RWPE2 (cell line): ENCODE measurements around the gene CXorf65.
A peak's percentile ranks its signal among the peaks of the same experiment; 100 is the strongest.

Source experiments
- ATAC-seq: fragments of 200-7000 bp; cut with Tn5 transposase; 3 replicates; pipeline ENCODE4 v1.9.1; 2021; ENCODE audit warnings: low read depth
- DNase-seq: peaks from one replicate; pipeline ENCODE4 v3.0.0-alpha.2; 2020; ENCODE audit warnings: low spot score
- H3K27ac ChIP-seq: fragments of 450-650 bp; 2 replicates; pipeline ENCODE4 v1.5.1; 2017; ENCODE audit warnings: mild to moderate bottlenecking; ENCODE audit not compliant: poor library complexity, severe bottlenecking
- H3K27me3 ChIP-seq: fragments of 250-450 bp; sonication (Bioruptor Pico); 2 replicates; pipeline ENCODE4 v1.5.1; 2021; ENCODE audit warnings: mild to moderate bottlenecking, moderate library complexity; ENCODE audit not compliant: insufficient read depth, poor library complexity, severe bottlenecking
- H3K36me3 ChIP-seq: fragments of 250-450 bp; sonication (Bioruptor Pico); 2 replicates; pipeline ENCODE4 v1.5.1; 2020; ENCODE audit warnings: low read depth, mild to moderate bottlenecking, moderate library complexity
- H3K4me1 ChIP-seq: fragments of 250-450 bp; sonication (Bioruptor Pico); 2 replicates; pipeline ENCODE4 v1.5.1; 2021; ENCODE audit warnings: mild to moderate bottlenecking, moderate library complexity; ENCODE audit not compliant: insufficient read depth, poor library complexity, severe bottlenecking
- H3K4me3 ChIP-seq: fragments of 250-450 bp; sonication (Bioruptor Pico); 2 replicates; pipeline ENCODE4 v1.5.1; 2021; ENCODE audit warnings: mild to moderate bottlenecking, moderate library complexity; ENCODE audit not compliant: severe bottlenecking
- H3K9me3 ChIP-seq: fragments of 250-450 bp; sonication (Bioruptor Pico); 2 replicates; pipeline ENCODE4 v1.5.1; 2021; ENCODE audit warnings: mild to moderate bottlenecking, moderate library complexity; ENCODE audit not compliant: severe bottlenecking
- TF ChIP-seq, protein P1 (sequence below): fragments of 450-650 bp; IDR thresholded peaks from one replicate; pipeline ENCODE4 v1.5.1; 2017; ENCODE audit warnings: mild to moderate bottlenecking, moderate library complexity; ENCODE audit not compliant: poor library complexity, severe bottlenecking

Gene CXorf65

DNA sequence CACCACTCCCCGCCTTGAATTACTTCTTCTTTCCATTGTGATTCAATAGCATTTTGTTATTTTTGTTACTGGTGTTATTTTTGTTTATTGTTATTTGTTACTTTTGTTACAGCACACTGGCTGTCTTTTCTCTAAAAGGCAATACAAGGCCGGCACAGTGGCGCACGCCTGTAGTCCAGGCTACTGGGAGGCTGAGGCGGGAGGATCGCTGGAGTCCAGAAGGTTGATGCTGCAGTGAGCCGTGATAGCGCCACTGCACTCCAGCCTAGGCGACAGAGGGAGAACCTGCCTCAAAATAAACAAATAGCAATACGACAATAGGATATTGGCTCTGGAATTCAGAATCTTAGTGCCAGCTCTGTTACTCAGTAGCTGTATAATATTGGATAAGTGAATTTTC, 10.8 kb upstream of the CXorf65 start:
- TF ChIP-seq, protein P1, sequence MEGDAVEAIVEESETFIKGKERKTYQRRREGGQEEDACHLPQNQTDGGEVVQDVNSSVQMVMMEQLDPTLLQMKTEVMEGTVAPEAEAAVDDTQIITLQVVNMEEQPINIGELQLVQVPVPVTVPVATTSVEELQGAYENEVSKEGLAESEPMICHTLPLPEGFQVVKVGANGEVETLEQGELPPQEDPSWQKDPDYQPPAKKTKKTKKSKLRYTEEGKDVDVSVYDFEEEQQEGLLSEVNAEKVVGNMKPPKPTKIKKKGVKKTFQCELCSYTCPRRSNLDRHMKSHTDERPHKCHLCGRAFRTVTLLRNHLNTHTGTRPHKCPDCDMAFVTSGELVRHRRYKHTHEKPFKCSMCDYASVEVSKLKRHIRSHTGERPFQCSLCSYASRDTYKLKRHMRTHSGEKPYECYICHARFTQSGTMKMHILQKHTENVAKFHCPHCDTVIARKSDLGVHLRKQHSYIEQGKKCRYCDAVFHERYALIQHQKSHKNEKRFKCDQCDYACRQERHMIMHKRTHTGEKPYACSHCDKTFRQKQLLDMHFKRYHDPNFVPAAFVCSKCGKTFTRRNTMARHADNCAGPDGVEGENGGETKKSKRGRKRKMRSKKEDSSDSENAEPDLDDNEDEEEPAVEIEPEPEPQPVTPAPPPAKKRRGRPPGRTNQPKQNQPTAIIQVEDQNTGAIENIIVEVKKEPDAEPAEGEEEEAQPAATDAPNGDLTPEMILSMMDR: no peak
- H3K4me3 ChIP-seq: no peak overlapping the region

DNA sequence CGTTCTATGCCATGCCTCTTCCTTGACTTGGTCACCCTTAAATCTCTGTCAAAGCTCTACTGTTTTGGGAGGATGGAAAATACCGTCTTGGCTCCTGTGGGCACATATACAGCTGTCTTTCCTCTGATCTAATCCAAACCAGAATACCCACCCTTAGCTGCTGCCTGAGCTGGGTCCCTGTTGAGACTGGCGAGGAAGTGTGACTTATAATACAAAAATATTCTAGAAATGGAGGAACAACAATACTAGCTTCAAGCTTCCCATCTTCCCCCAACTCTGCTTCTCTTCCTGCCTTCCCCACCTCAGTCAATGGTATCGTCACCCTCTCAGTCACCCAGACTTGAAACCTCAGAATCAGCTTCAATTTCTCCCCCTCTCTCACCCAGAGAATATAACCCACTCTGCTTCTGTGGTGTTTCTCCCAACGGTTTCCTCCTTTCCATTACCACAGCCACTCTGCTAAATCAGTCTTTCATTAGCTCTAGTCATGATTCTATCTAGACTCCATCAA, 5.4 kb upstream of the CXorf65 start:
- TF ChIP-seq, protein P1: no peak
- no peak overlapping the region for H3K27ac ChIP-seq
- H3K27me3 ChIP-seq: no peaks in the 10 kb centered on the region
- H3K9me3 ChIP-seq: no peaks in the 10 kb centered on the region
- no peak overlapping the region for H3K4me3 ChIP-seq
- no peak for ATAC-seq
- H3K4me1 ChIP-seq: no peaks in the 10 kb centered on the region
- DNase-seq: no peak
- H3K36me3 ChIP-seq: no peaks in the 10 kb centered on the region

More for the DNA sequence above, 10.8 kb upstream of the CXorf65 start:
- no peak for ATAC-seq
- no peak for DNase-seq
- Histone ChIP-seq H3K36me3 (0 out of 2 replicates have a peak, but pooled peaks cover 5% of the 10 kb centered on the region), H3K27ac (no peak overlapping the region), H3K27me3 (no peaks in the 10 kb centered on the region), H3K4me1 (no peaks in the 10 kb centered on the region), H3K9me3 (no peaks in the 10 kb centered on the region)

DNA sequence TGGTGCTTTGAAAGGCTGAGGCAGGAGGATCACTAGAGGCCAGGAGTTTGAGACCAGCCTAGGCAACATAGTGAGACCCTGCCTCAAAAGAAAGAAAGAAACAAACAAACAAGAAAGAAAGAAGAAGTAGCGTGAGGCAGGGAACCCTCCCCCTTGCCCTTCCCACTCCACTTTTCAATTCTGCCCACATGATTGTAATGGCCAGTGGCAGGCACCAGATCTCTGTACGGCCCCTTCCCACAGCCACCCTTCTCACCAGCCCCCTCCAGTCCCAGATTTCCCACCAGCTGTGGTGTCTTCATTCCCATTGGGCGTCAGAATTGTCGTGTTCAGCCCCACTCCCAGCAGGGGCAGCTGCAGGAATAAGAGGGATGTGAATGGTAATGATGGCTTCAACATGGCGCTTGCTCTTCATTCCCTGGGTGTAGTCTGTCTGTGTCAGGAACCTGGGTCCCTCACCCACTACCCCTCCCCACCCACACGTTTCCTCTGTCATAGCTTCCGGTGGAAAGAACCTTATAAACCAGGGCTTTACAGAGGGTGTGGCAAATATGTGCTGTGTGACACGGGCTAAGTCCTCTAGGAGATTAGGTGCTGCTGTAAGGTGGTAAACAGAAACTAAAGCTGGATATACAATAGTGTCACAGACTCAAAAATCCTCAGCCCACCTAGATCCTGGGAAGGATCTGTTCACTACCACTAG, 4.8 kb upstream of the CXorf65 start, which contains the start of gene IL2RG:
Gene IL2RG, minus strand, starts transcription at position 437 of the 703 bp plus-strand sequence. Its CDS starts 38 bp downstream, at position 399.
- TF ChIP-seq, protein P1: no peak
- H3K27me3 ChIP-seq: no peaks in the 10 kb centered on the region
- no peaks in the 10 kb centered on the region for H3K9me3 ChIP-seq
- DNase-seq: no peak
- H3K4me1 ChIP-seq: no peaks in the 10 kb centered on the region
- ATAC-seq: 0 out of 3 replicates have a peak, but pooled peaks have one; percentile 23
- H3K4me3 ChIP-seq: no peak within 1 kb of the TSS
- no peaks in the 10 kb centered on the region for H3K36me3 ChIP-seq
- no peak within 1 kb of the TSS for H3K27ac ChIP-seq

DNA sequence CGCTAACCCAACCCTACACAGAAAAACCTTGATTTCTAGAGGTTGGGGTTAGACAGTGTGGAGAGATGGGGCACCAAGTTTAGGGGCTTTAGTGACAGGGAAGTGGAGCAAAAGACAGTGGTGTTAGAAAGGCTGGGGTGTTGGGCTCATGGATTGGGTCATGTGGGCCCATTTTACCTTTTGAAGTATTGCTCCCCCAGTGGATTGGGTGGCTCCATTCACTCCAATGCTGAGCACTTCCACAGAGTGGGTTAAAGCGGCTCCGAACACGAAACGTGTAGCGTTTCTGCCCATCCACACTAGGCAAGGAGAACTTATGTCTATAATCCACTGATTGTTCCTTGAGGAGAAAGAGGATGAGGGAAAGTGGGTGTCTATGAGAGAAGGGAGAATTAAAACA, 2.5 kb upstream of the CXorf65 start:
- DNase-seq (no peak), ATAC-seq (no peak)
- no peaks in the 10 kb centered on the region for H3K9me3 ChIP-seq
- H3K36me3 ChIP-seq: no peaks in the 10 kb centered on the region
- no peaks in the 10 kb centered on the region for H3K27me3 ChIP-seq
- no peaks in the 10 kb centered on the region for H3K4me1 ChIP-seq
- no peak overlapping the region for H3K27ac ChIP-seq
- TF ChIP-seq, protein P1: no peak
- H3K4me3 ChIP-seq: no peak overlapping the region
